ENCODE measurements around the gene TAF4B.

DNA sequence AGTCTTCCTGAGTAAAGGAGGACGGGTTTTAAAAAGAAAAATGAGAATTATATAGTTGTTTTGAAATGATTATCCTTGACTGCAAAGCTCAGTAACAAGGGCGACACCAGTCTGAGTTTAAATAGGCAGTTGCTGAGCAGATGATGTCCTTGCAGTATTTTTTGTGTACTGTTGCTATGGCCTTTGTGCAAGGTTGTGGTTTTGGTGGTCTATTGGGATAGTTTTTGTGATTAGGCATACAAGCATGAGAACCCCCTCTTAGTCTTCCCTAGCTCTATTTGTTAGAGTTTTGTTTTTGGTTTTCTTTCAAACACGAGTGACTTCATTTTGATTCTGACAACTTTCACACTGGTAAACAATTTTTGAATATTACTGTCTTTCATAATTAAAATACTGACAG is 64.1 kb downstream of the TAF4B start:
- TF ChIP-seq CTCF (IDR thresholded peaks at IDR 0.05) (no peak), POLR2A (IDR thresholded peaks at IDR 0.05; ENCODE audit: low read depth) (no peak), POLR2AphosphoS5 (IDR thresholded peaks at IDR 0.05) (no peak), EP300 (IDR thresholded peaks at IDR 0.05) (no peak)
